Measurements from ENCODE around the gene RAB21.

The RAB21 gene

DNA sequence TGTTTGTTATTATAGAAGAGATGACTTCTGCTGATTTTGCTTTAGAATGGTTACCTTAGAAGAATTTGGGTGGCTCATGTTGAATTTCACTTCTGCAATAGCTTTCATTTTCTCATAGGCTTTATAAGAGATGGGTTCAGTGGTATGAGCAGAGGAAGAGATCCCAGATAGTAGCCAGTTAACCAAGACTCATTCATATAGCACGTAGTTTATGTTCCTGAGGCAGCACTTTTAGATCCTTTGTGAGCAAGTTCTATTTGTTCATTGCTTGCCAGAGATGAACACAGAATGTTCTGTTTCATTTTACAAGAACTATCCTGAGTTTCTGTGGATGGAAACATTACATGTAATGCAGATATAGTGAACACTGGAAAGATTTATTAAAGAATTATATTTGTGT, 32.2 kb downstream of the RAB21 start:
- TF ChIP-seq, protein P1, sequence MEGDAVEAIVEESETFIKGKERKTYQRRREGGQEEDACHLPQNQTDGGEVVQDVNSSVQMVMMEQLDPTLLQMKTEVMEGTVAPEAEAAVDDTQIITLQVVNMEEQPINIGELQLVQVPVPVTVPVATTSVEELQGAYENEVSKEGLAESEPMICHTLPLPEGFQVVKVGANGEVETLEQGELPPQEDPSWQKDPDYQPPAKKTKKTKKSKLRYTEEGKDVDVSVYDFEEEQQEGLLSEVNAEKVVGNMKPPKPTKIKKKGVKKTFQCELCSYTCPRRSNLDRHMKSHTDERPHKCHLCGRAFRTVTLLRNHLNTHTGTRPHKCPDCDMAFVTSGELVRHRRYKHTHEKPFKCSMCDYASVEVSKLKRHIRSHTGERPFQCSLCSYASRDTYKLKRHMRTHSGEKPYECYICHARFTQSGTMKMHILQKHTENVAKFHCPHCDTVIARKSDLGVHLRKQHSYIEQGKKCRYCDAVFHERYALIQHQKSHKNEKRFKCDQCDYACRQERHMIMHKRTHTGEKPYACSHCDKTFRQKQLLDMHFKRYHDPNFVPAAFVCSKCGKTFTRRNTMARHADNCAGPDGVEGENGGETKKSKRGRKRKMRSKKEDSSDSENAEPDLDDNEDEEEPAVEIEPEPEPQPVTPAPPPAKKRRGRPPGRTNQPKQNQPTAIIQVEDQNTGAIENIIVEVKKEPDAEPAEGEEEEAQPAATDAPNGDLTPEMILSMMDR (IDR thresholded peaks at IDR 0.05; ENCODE audit: low read depth, low read length) = no peak
- DNase-seq (ENCODE audit: extremely low read depth, low read depth) = no peak

DNA sequence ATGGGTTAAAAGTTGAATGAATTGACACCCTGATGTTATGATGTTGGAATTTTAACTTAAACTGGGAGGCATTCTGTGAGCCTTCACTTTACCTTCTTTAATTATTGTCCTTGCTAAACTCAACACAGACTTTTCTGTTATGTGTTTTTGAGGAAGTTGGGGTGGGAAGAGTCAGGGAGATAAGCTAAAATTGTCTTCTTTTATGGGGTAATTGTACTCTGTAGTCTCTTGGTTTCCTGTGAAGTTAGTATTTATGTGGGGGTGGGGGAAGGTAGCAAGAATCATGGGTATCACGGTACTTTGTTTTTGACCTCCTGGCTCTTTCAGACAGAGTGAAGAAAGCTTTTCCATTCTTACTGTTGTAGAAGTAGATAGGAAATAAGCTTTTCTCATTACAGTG, 32.9 kb downstream of the RAB21 start:
- DNase-seq (ENCODE audit: extremely low read depth, low read depth) = no peak
- TF ChIP-seq, protein P1 (IDR thresholded peaks at IDR 0.05; ENCODE audit: low read depth, low read length) = no peak

DNA sequence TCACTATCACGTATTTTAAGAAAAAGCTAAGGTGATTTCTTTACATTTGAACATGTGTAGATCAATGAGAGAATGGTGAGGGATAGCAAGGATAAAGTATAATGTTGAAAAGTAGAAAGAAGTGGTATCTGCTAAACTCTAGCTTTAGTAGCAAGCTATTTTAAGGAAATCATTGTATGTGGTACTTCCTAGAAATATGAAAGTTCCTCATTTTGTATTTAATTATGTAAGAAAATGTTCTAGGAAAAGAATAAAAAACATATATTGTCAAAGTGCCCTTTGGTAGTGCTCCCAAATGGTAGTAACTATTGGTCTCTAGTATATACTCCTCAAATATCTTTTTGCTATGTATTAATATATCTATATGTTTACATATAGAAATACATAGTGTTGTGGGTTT, 35.7 kb downstream of the RAB21 start:
- TF ChIP-seq, protein P1 (IDR thresholded peaks at IDR 0.05; ENCODE audit: low read depth, low read length) = no peak
- DNase-seq (ENCODE audit: extremely low read depth, low read depth) = no peak

DNA sequence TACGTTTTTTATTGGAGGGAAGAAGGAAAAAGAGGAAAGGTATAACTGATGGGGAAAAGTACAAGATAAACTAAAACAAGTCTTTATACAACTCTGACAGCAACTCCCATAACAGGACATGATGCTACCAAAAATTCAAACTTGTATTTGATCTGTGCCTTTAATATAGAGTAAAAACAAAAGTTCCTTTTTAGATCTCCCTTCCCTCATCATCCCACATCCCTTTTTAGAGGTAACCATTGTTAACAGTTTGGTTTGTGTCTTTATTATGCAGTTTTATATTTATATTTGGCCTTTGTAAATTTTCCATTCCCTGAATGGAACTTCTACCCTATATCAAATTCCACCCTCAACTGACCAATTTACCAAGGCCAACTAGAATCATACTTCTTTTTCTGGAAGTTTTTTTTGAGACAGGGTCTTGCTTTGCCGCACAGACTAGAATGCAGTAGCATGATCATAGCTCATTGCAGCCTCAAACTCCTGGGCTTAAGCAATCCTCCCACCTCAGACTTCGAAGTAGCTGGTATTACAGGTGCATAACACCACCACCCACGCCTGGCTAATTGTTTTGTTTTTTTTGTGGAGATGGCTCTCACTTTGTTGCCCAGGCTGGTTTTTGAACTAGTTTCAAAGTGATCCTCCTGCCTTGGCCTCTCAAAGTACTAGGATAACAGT, 36.9 kb downstream of the RAB21 start:
- DNase-seq (ENCODE audit: extremely low read depth, low read depth) = no peak
- TF ChIP-seq, protein P1 (IDR thresholded peaks at IDR 0.05; ENCODE audit: low read depth, low read length) = no peak

DNA sequence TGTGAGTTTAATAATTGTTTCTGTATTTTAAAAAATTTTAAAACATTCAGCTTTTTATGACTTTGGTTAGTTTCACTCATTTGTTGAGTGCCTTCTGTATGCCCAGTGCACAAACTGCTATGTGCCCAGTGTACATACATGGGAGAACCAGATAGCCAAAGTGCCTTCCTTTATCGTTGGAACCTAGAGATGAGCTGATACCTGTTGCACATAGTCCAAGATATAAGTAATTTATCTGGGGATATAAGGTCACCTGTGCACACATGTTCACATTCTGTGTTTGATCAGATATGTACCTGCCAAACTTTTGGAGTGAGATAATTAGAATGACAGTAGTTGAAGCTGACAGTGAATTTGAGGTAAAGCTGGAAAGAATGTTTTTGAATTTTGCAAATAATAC, 37.9 kb downstream of the RAB21 start:
- DNase-seq (ENCODE audit: extremely low read depth, low read depth) = no peak
- TF ChIP-seq, protein P1 (IDR thresholded peaks at IDR 0.05; ENCODE audit: low read depth, low read length) = no peak

DNA sequence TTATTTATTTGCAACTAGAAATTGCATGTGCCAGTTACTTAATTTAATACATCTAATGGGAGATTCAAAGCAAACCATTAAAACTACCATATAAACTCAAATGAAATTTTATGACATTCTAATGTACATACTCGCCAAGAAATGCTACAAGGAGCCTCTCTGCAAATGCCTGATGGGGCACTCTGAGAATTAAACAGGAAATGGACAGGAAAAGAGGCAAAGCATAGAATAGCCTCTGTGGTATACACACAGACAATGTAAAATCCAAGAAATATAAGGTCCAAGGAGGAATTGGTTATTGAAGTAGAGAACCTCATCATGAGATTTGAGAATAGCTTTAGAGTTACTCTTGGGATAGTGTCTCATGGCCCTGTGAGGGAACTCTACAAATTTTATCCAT, 41.2 kb downstream of the RAB21 start:
- TF ChIP-seq, protein P1 (IDR thresholded peaks at IDR 0.05; ENCODE audit: low read depth, low read length) = no peak
- no peak for DNase-seq (ENCODE audit: extremely low read depth, low read depth)

DNA sequence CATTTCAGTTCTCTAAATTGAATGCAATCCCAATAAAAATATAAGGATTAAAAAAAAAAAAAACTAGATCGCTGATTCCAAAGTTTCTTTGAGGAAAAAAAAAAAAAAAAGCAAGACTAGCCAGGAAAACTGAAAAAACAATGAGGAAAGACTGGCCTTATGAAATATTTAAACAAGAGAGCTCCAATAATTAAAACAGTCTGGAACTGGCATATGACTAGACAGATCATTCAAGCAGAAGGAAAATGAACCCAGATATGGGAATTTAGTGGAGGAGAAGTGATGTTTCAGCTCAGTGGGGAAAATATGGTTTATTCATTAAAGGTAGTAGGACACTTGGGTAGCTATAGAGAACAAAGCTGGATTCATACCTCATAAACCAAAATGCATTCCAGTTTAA, 42.9 kb downstream of the RAB21 start:
- peak; percentile 28 for DNase-seq (ENCODE audit: extremely low read depth, low read depth)
- TF ChIP-seq, protein P1 (IDR thresholded peaks at IDR 0.05; ENCODE audit: low read depth, low read length) = no peak

Measured in AG09319 (cell line).